Natural killer cell (primary cell): Measurements from ENCODE around the gene SEMA4B. TPM values are rescaled to one million over a fixed set of nuclear protein-coding genes. Genes with fewer than 3 reads are reported as not detected.

ENCODE experiments used
- ATAC-seq, 3 donors: fragments of 150-1000 bp in 2 of 3; fragments of 200-7000 bp in 1 of 3; cut with Tn5 transposase; 1 replicate in 1 of 3; 2 replicates in 2 of 3; pipeline ENCODE4 v1.10.0; 2021; ENCODE audit warnings: mild to moderate bottlenecking in 2 of 3, moderate library complexity in 2 of 3
- DNase-seq, 2 donors: peaks; one replicate each; pipeline versions ENCODE4 v3.0.0 to v3.0.0-alpha.2; 2013 to 2021; ENCODE audit warnings: mixed read lengths in 1 of 2
- H3K27ac ChIP-seq: one replicate; pipeline ENCODE4 v1.5.1; 2013; ENCODE audit warnings: mild to moderate bottlenecking, low read length
- H3K27me3 ChIP-seq: one replicate; pipeline ENCODE4 v1.6.1; 2013; ENCODE audit warnings: low read length; ENCODE audit not compliant: control insufficient read depth, insufficient read depth
- H3K36me3 ChIP-seq: one replicate; pipeline ENCODE4 v1.6.1; 2013; ENCODE audit warnings: low read length; ENCODE audit not compliant: control insufficient read depth, insufficient read depth
- H3K4me1 ChIP-seq: one replicate; pipeline ENCODE4 v1.6.1; 2013; ENCODE audit warnings: low read length; ENCODE audit not compliant: control insufficient read depth, insufficient read depth
- H3K4me3 ChIP-seq: one replicate; pipeline ENCODE4 v1.5.1; 2013; ENCODE audit warnings: low read length
- H3K9me3 ChIP-seq: one replicate; pipeline ENCODE4 v1.6.1; 2013; ENCODE audit warnings: low read length; ENCODE audit not compliant: control insufficient read depth, insufficient read depth
- H3K27ac Mint-ChIP-seq, 2 donors: one replicate each; pipeline ENCODE4 v1.8.0; 2022; ENCODE audit warnings: mild to moderate bottlenecking in 2 of 2, mixed read lengths in 2 of 2, moderate library complexity in 1 of 2
- H3K27me3 Mint-ChIP-seq, 2 donors: one replicate each; pipeline ENCODE4 v1.8.0; 2022; ENCODE audit warnings: low read depth in 2 of 2, mixed read lengths in 2 of 2
- H3K36me3 Mint-ChIP-seq: one replicate; pipeline ENCODE4 v1.8.0; 2022; ENCODE audit warnings: mixed read lengths
- H3K4me1 Mint-ChIP-seq, 2 donors: one replicate each; pipeline ENCODE4 v1.8.0; 2022; ENCODE audit warnings: mixed read lengths in 2 of 2
- H3K4me3 Mint-ChIP-seq: one replicate; pipeline ENCODE4 v1.8.0; 2022; ENCODE audit warnings: mild to moderate bottlenecking, moderate library complexity, mixed read lengths
- H3K9me3 Mint-ChIP-seq, 2 donors: one replicate each; pipeline ENCODE4 v1.8.0; 2022; ENCODE audit warnings: mixed read lengths in 2 of 2
- CTCF ChIP-seq: fragments of 200-600 bp; IDR thresholded peaks from one replicate; pipeline ENCODE4 v1.8.0; 2022; ENCODE audit warnings: antibody characterized with exemption
- WGBS: methylation state at CpG from one replicate; pipeline ENCODE4 v1.1.7; 2013; ENCODE audit warnings: missing lambda C conversion rate; ENCODE audit not compliant: insufficient coverage; 5-methylcytosine and 5-hydroxymethylcytosine counted together
- intact Hi-C: fragments of 100-400 bp; cut with micrococcal nuclease; formaldehyde crosslinking; loops from one replicate; pipeline ENCODE4 v1.14.2; 2022
- total RNA-seq, 4 donors: library from RNA; stranded (reverse); fragments of 120-200 nt in 1 of 4; gene quantifications; one replicate each; pipeline versions ENCODE4 v1.2.3 to v1.2.4, GENCODE V29; 2013 to 2022

SEMA4B gene
- total RNA-seq, 3 donors from 2014 or later (not counting 1 experiment from before 2014, with no cell fraction given): 13.1 to 28.1 (median 25.0) TPM

GRCh38 chr15:90261811-90262210, 60.7 kb downstream of the SEMA4B start:
- intact Hi-C loops: no loop called here
- Mint-ChIP-seq H3K36me3 (no peaks in the 10 kb centered on the region), H3K27ac (no peak overlapping the region), H3K9me3 (no peaks in the 10 kb centered on the region), H3K4me3 (no peak overlapping the region), H3K27me3 (no peaks in the 10 kb centered on the region), H3K4me1 (peaks cover 25 to 28% of the 10 kb centered on the region in 2 donors)
- Histone ChIP-seq H3K36me3 (no peaks in the 10 kb centered on the region), H3K9me3 (no peaks in the 10 kb centered on the region), H3K27me3 (no peaks in the 10 kb centered on the region), H3K4me3 (no peak overlapping the region), H3K4me1 (peaks cover 19% of the 10 kb centered on the region), H3K27ac (no peak overlapping the region)
- 99% methylated on average over 5 of the region's 5 CpGs for WGBS
- ATAC-seq: no peak
- no peak for TF ChIP-seq CTCF
- no peak for DNase-seq

GRCh38 chr15:90262426-90262825, 61.3 kb downstream of the SEMA4B start:
- H3K9me3 Mint-ChIP-seq: no peaks in the 10 kb centered on the region
- H3K27ac Mint-ChIP-seq: peak overlapping the region in 1 of 2 donors; percentile 8
- Histone ChIP-seq H3K4me1 (peaks cover 25% of the 10 kb centered on the region), H3K4me3 (no peak overlapping the region), H3K27me3 (no peaks in the 10 kb centered on the region), H3K9me3 (no peaks in the 10 kb centered on the region), H3K36me3 (peaks cover 6% of the 10 kb centered on the region), H3K27ac (no peak overlapping the region)
- 93% methylated on average over 5 of the region's 5 CpGs for WGBS
- ATAC-seq: no peak
- H3K4me1 Mint-ChIP-seq: peaks cover 30 to 34% of the 10 kb centered on the region in 2 donors
- no peak for DNase-seq
- intact Hi-C loops: no loop called here
- H3K27me3 Mint-ChIP-seq: no peaks in the 10 kb centered on the region
- TF ChIP-seq CTCF: no peak
- peak overlapping the region; percentile 29 for H3K4me3 Mint-ChIP-seq
- H3K36me3 Mint-ChIP-seq: no peaks in the 10 kb centered on the region

DNA sequence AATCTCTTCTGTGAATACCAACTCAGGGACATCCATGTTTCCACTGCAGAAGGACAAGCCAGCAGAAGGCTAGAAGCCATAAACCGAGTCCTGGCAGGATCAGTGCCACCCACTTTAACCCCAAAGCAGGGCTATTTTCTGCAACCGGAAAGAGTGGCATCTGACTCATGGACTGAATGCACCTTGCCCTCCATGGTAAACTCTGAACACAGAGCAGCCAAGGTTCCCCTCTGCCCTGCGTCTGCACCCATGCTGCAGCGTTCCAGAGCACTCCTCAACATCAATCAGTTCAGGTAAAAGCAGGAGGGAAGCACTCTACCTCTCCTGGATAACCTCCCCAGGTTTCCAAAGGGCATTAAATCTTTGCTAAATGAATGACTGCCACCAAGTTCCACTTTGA, 63.5 kb downstream of the SEMA4B start:
- Mint-ChIP-seq H3K4me3 (peak overlapping the region; percentile 96), H3K27me3 (no peaks in the 10 kb centered on the region), H3K9me3 (no peaks in the 10 kb centered on the region), H3K27ac (peak overlapping the region; percentile 97 to 98), H3K4me1 (peaks cover 49 to 52% of the 10 kb centered on the region in 2 donors), H3K36me3 (peaks cover 6% of the 10 kb centered on the region)
- ATAC-seq: no peak
- Histone ChIP-seq H3K36me3 (peaks cover 17% of the 10 kb centered on the region), H3K27me3 (no peaks in the 10 kb centered on the region), H3K4me3 (peak overlapping the region; percentile 78), H3K9me3 (no peaks in the 10 kb centered on the region), H3K4me1 (peaks cover 30% of the 10 kb centered on the region), H3K27ac (peak overlapping the region; percentile 94)
- peak in 1 of 2 donors; percentile 48 for DNase-seq
- TF ChIP-seq CTCF: no peak
- 43% methylated on average over 4 of the region's 4 CpGs for WGBS
- intact Hi-C loops: loop anchor here (1.0 to 2.0 kb wide), 2 partner anchors 30 to 34 kb away; partner anchors contain the start of gene GDPGP1
